Adrenal gland (tissue), 12 donors: ENCODE data around the gene HSPA8. TPM values are rescaled to one million over a fixed set of nuclear protein-coding genes. Genes with fewer than 3 reads are reported as not detected.

Experiments used
- DNase-seq, 7 donors: peaks; one replicate each; pipeline ENCODE4 v3.0.0-alpha.2; 2019 to 2020
- H3K27ac ChIP-seq, 5 donors: fragments of 200-600 bp; sonication (generic) in 4 of 5; 1 replicate in 3 of 5; 2 replicates in 2 of 5; pipeline versions ENCODE4 v1.5.1 to v1.8.0; 2016 to 2020; ENCODE audit warnings: mild to moderate bottlenecking in 1 of 5
- H3K27me3 ChIP-seq: fragments of 200-600 bp; 2 replicates; pipeline ENCODE4 v1.8.0; 2021
- H3K36me3 ChIP-seq, 2 donors: fragments of 200-600 bp; replicated peaks in 1 of 2; 1 replicate in 1 of 2; 2 replicates in 1 of 2; pipeline versions ENCODE4 v1.5.1 to v1.8.0; 2018 to 2022
- H3K4me1 ChIP-seq, 2 donors: fragments of 200-600 bp; replicated peaks in 1 of 2; 1 replicate in 1 of 2; 2 replicates in 1 of 2; pipeline versions ENCODE4 v1.5.1 to v1.8.0; 2018 to 2021
- H3K4me3 ChIP-seq, 4 donors: fragments of 200-600 bp; sonication (generic) in 3 of 4; one replicate each; pipeline ENCODE4 v1.5.1; 2016 to 2018
- H3K9me3 ChIP-seq, 3 donors: fragments of 200-600 bp; sonication (generic) in 1 of 3; replicated peaks in 1 of 3; 1 replicate in 2 of 3; 2 replicates in 1 of 3; pipeline versions ENCODE4 v1.5.1 to v1.8.0; 2016 to 2021
- CTCF ChIP-seq, 6 experiments: fragments of 450-650 bp in 4 of 6; fragments of 200-600 bp in 2 of 6; sonication (generic) in 1 of 6; IDR thresholded peaks; 1 replicate in 5 of 6; 2 replicates in 1 of 6; pipeline versions ENCODE4 v1.5.1 to v1.8.0; 2016 to 2021; ENCODE audit warnings: antibody characterized with exemption in 6 of 6, mild to moderate bottlenecking in 2 of 6, moderate library complexity in 1 of 6
- POLR2A ChIP-seq, 2 donors: fragments of 450-650 bp; IDR thresholded peaks; one replicate each; pipeline ENCODE4 v1.6.1; 2017; ENCODE audit warnings: antibody characterized with exemption in 2 of 2, mild to moderate bottlenecking in 2 of 2, moderate library complexity in 1 of 2
- WGBS, 4 donors: extraction: QIAGEN DNeasy Blood & Tissue Kit in 2 of 4; methylation state at CpG; one replicate each; pipeline versions ENCODE4 v1.1.5 to v1.1.7; 2013 to 2017; 5-methylcytosine and 5-hydroxymethylcytosine counted together
- intact Hi-C, 2 donors: fragments of 100-400 bp; cut with DNase I; formaldehyde crosslinking; loops; one replicate each; pipeline versions ENCODE4 v1.14.1 to v1.15.0; 2022 to 2023
- polyA plus RNA-seq, 3 donors: library from polyadenylated mRNA; stranded (reverse); fragments of 200-250 nt in 2 of 3; fragments of 350-450 nt in 1 of 3; fragmentation: Illumina TruSeq in 1 of 3; extraction: RNeasy Lipid Tissue Mini Kit (QIAGEN cat#74804) in 1 of 3; gene quantifications; one replicate each; pipeline ENCODE4 v1.2.3, GENCODE V29; 2013 to 2014
- total RNA-seq, 9 donors: library from RNA; depleted of rRNA in 4 of 9; stranded (reverse); fragments of >200 nt in 4 of 9; fragments of 120-200 nt in 1 of 9; fragmentation: NEBNext Ultra II Directional in 1 of 9; extraction: Animal tissue kit (Norgen Biotek cat#: 25700) in 1 of 9; gene quantifications; one replicate each; pipeline versions ENCODE4 v1.1.0 to v1.2.4, GENCODE V29; 2013 to 2023
- donor health status: healthy with polysubstance abuse.
- donor health status: Bipolar disorder and iron deficiency.
- donor health status: DM: yes; HTN: yes; CAD: no.
- donor health status: DM: no; HTN: no; CAD: no.
- donor health status: DM: no; HTN: no; CAD: no.
- donor health status: DM: yes; HTN: yes; CAD: no.

The HSPA8 gene
- total and polyA plus RNA-seq, 12 donors: 81.6 to 4,262 (median 820) TPM

- no peak overlapping the region for H3K27ac ChIP-seq
- H3K9me3 ChIP-seq: no peaks in the 10 kb centered on the region
- intact Hi-C loops: no loop called here
- H3K4me1 ChIP-seq: peaks cover 3 to 13% of the 10 kb centered on the region in 2 donors
- no peaks in the 10 kb centered on the region for H3K36me3 ChIP-seq
- no peaks in the 10 kb centered on the region for H3K27me3 ChIP-seq
- DNase-seq: peak in 1 of 7 donors; percentile 13
- H3K4me3 ChIP-seq: no peak overlapping the region
- no peak for TF ChIP-seq POLR2A (IDR thresholded peaks at IDR 0.05)
- no peak for TF ChIP-seq CTCF (IDR thresholded peaks at IDR 0.05)
- 75 to 94% (median 83%) methylated on average over 1 of the region's 1 CpG for WGBS, 4 donors
Observed at GRCh38 chr11:123086305-123086704, 24.4 kb upstream of the HSPA8 start.

- no peaks in the 10 kb centered on the region for H3K27me3 ChIP-seq
- no peaks in the 10 kb centered on the region for H3K9me3 ChIP-seq
- peaks cover 3 to 13% of the 10 kb centered on the region in 2 donors for H3K4me1 ChIP-seq
- H3K36me3 ChIP-seq: no peaks in the 10 kb centered on the region
- no peak overlapping the region for H3K4me3 ChIP-seq
- TF ChIP-seq CTCF (IDR thresholded peaks at IDR 0.05): no peak
- TF ChIP-seq POLR2A (IDR thresholded peaks at IDR 0.05): no peak
- 94 to 98% (median 95%) methylated on average over 5 of the region's 5 CpGs for WGBS, 4 donors
- DNase-seq: peak in 1 of 7 donors; percentile 17
- H3K27ac ChIP-seq: no peak overlapping the region
- intact Hi-C loops: no loop called here
Observed at GRCh38 chr11:123085497-123085896, 23.6 kb upstream of the HSPA8 start.

- Histone ChIP-seq H3K4me1 (peaks cover 3 to 13% of the 10 kb centered on the region in 2 donors), H3K4me3 (no peak overlapping the region), H3K36me3 (no peaks in the 10 kb centered on the region), H3K27me3 (no peaks in the 10 kb centered on the region), H3K27ac (peak overlapping the region in 2 of 5 donors; percentile 58 to 60), H3K9me3 (no peaks in the 10 kb centered on the region)
- intact Hi-C loops: no loop called here
- peak in 1 of 7 donors; percentile 50 for DNase-seq
- TF ChIP-seq POLR2A (IDR thresholded peaks at IDR 0.05) (no peak), CTCF (IDR thresholded peaks at IDR 0.05) (no peak)
- WGBS, 4 donors: 90 to 99% (median 96%) methylated on average over 7 of the region's 7 CpGs
Observed at GRCh38 chr11:123084454-123084853, 22.5 kb upstream of the HSPA8 start.

GRCh38 chr11:123083623-123084029, 21.7 kb upstream of the HSPA8 start:
- WGBS, 4 donors: 2 to 14% (median 3%) methylated on average over 4 of the region's 4 CpGs
- Histone ChIP-seq H3K27ac (peak overlapping the region in 4 of 5 donors; percentile 11 to 69 (median 59)), H3K9me3 (no peaks in the 10 kb centered on the region), H3K4me1 (peaks cover 3 to 13% of the 10 kb centered on the region in 2 donors), H3K27me3 (no peaks in the 10 kb centered on the region), H3K4me3 (no peak overlapping the region), H3K36me3 (no peaks in the 10 kb centered on the region)
- TF ChIP-seq CTCF (IDR thresholded peaks at IDR 0.05) (no peak), POLR2A (IDR thresholded peaks at IDR 0.05) (no peak)
- DNase-seq: peak; percentile 91 to 97 (median 96)
- intact Hi-C loops: no loop called here
